Ascending aorta (tissue), 2 donors: Measurements from ENCODE around the gene LRRC66. TPM values are rescaled to one million over a fixed set of nuclear protein-coding genes. Genes with fewer than 3 reads are reported as not detected.

Experiments used
- DNase-seq, 2 donors: peaks; one replicate each; pipeline ENCODE4 v3.0.0-alpha.2; 2019; ENCODE audit warnings: low spot score in 2 of 2
- H3K27ac ChIP-seq, 2 donors: fragments of 200-600 bp; sonication (generic); one replicate each; pipeline ENCODE4 v1.5.1; 2016 to 2017; ENCODE audit warnings: mild to moderate bottlenecking in 1 of 2
- H3K27me3 ChIP-seq: fragments of 200-600 bp; sonication (generic); one replicate; pipeline ENCODE4 v1.5.1; 2017
- H3K36me3 ChIP-seq, 2 donors: fragments of 200-600 bp; sonication (generic); one replicate each; pipeline ENCODE4 v1.5.1; 2016
- H3K4me1 ChIP-seq, 2 donors: fragments of 200-600 bp; sonication (generic); one replicate each; pipeline ENCODE4 v1.5.1; 2016 to 2017; ENCODE audit warnings: mild to moderate bottlenecking in 1 of 2
- H3K4me3 ChIP-seq, 2 donors: fragments of 200-600 bp; sonication (generic); one replicate each; pipeline ENCODE4 v1.5.1; 2016 to 2017; ENCODE audit warnings: mild to moderate bottlenecking in 1 of 2
- H3K9me3 ChIP-seq, 2 donors: fragments of 200-600 bp; sonication (generic); one replicate each; pipeline ENCODE4 v1.5.1; 2016
- CTCF ChIP-seq, 3 experiments: fragments of 200-600 bp in 2 of 3; fragments of 450-650 bp in 1 of 3; sonication (generic) in 2 of 3; IDR thresholded peaks; one replicate each; pipeline ENCODE4 v1.5.1; 2016 to 2019; ENCODE audit warnings: antibody characterized with exemption in 3 of 3, mild to moderate bottlenecking in 1 of 3, moderate library complexity in 1 of 3
- intact Hi-C: fragments of 100-400 bp; cut with DNase I; formaldehyde crosslinking; loops from one replicate; pipeline ENCODE4 v1.15.1; 2023
- total RNA-seq: library from RNA; depleted of rRNA; stranded (reverse); fragments of >200 nt; gene quantifications from one replicate; pipeline ENCODE4 v1.1.0, GENCODE V29; 2016

Gene LRRC66
- total RNA-seq, 1 donor from 2014 or later, result 8.5 TPM

- no peaks in the 10 kb centered on the region for H3K4me1 ChIP-seq
- H3K27me3 ChIP-seq, result no peaks in the 10 kb centered on the region
- no peak for DNase-seq
- intact Hi-C loops, result no loop called here
- no peak overlapping the region for H3K4me3 ChIP-seq
- H3K36me3 ChIP-seq, result no peaks in the 10 kb centered on the region
- peaks cover 0 to 4% of the 10 kb centered on the region in 2 donors for H3K9me3 ChIP-seq
- H3K27ac ChIP-seq, result no peak overlapping the region
- no peak for TF ChIP-seq CTCF (IDR thresholded peaks at IDR 0.05)
These were observed 56.2 kb downstream of the LRRC66 start for GRCh38 chr4:51963841-51964517.

GRCh38 chr4:51960486-51960885 is 59.7 kb downstream of the LRRC66 start:
- H3K4me3 ChIP-seq, result no peak overlapping the region

GRCh38 chr4:51958199-51958968 is 61.8 kb downstream of the LRRC66 start:
- no peak overlapping the region for H3K4me3 ChIP-seq
- no peaks in the 10 kb centered on the region for H3K4me1 ChIP-seq
- H3K27me3 ChIP-seq, result no peaks in the 10 kb centered on the region
- no peaks in the 10 kb centered on the region for H3K9me3 ChIP-seq
- intact Hi-C loops, result no loop called here
- TF ChIP-seq CTCF (IDR thresholded peaks at IDR 0.05), result no peak
- no peak for DNase-seq
- no peak overlapping the region for H3K27ac ChIP-seq
- no peaks in the 10 kb centered on the region for H3K36me3 ChIP-seq

More at GRCh38 chr4:51960486-51960885, 59.7 kb downstream of the LRRC66 start:
- DNase-seq, result no peak
- no peaks in the 10 kb centered on the region for H3K9me3 ChIP-seq
- no peaks in the 10 kb centered on the region for H3K27me3 ChIP-seq
- intact Hi-C loops, result no loop called here
- no peaks in the 10 kb centered on the region for H3K36me3 ChIP-seq
- H3K27ac ChIP-seq, result no peak overlapping the region
- H3K4me1 ChIP-seq, result no peaks in the 10 kb centered on the region
- TF ChIP-seq CTCF (IDR thresholded peaks at IDR 0.05), result no peak

Other genes starting within 250 kb of the LRRC66 start
- 29.5 TPM for gene DCUN1D4, start 177.2 kb downstream of the LRRC66 start, total RNA-seq
- gene SGCB, start 17.9 kb upstream of the LRRC66 start, total RNA-seq, result 14.9 TPM
- 0.32 TPM for gene SPATA18, start 30.9 kb upstream of the LRRC66 start, total RNA-seq